ENCODE measurements around the gene ENSA.

The ENSA gene

DNA sequence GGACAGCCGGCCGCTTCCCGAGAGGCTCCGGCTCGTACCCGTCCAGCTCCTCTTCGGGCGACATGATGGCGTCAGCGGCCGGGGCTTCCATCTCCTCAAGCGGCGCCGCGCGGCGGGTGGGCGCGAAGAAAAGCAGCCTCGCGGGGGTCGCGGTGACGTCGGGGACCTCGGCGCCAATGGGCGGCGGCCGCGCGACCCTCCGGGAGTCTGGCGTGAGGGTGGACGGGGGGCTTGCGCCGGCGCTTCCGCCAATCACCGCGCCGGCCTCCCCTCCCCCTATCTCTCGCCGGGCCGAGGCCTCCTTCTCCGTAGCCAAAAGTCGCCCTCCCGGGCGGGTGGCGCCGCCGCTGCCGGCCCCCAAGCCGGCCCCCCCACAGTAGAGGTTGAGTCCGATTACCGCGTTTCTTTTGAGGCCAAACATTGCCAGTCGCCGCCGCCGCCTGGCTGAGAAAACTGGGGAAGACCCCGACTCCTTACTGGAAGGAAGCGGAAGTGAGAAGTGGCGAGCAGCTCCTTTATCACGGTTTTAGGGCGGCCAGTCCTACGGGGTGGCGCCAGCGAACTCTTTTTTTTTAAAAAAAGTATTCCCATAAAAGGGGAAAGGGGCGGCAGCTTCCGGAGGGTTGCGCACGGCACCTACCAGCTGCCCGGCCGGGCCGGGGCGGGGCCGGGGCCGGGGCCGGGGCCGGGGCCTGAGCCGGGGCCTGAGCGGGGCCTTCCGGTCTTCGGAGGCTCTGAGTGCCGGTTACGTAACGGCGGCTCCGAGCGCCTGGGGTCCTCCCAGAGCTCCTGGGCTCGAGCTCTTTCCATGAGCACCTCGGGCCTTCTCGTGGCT is 50.1 kb downstream of the ENSA start, which contains the start of gene MCL1:
MCL1 (minus strand) TSS at position 501 of the 835 bp plus-strand sequence; CDS start at position 421, 80 bp downstream.
- TF ChIP-seq CREB1 (IDR thresholded peaks at IDR 0.05; ENCODE audit: low read depth) (no peak), CEBPB (IDR thresholded peaks at IDR 0.05) (no peak), ZBTB7A (IDR thresholded peaks at IDR 0.05; ENCODE audit: low read depth) (peak; percentile 75; the same call in 1 of the 2 replicates), EGR1 (IDR thresholded peaks at IDR 0.05) (no peak), MAX (IDR thresholded peaks at IDR 0.05) (peak; percentile 12; the same call in 1 of the 2 replicates), RAD21 (IDR thresholded peaks at IDR 0.05; ENCODE audit: low read depth) (peak; percentile 8; the same call in 1 of the 2 replicates), TEAD4 (IDR thresholded peaks at IDR 0.05) (no peak), TCF12 (IDR thresholded peaks at IDR 0.05; ENCODE audit: low read depth) (peak; percentile 59), REST (IDR thresholded peaks at IDR 0.05; ENCODE audit: low read depth) (no peak), EP300 (IDR thresholded peaks at IDR 0.05; ENCODE audit: borderline replicate concordance) (no peak), FOXM1 (IDR thresholded peaks at IDR 0.05; ENCODE audit: borderline replicate concordance, low read depth) (no peak), NFIC (IDR thresholded peaks at IDR 0.05) (0 out of 2 replicates have a peak, but pooled peaks have one; percentile 13), TAF1 (IDR thresholded peaks at IDR 0.05; ENCODE audit: low read depth) (peak; percentile 99), YY1 (IDR thresholded peaks at IDR 0.05; ENCODE audit: low read depth) (peak; percentile 76)
- TF ChIP-seq, protein P1, sequence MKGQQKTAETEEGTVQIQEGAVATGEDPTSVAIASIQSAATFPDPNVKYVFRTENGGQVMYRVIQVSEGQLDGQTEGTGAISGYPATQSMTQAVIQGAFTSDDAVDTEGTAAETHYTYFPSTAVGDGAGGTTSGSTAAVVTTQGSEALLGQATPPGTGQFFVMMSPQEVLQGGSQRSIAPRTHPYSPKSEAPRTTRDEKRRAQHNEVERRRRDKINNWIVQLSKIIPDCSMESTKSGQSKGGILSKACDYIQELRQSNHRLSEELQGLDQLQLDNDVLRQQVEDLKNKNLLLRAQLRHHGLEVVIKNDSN (IDR thresholded peaks at IDR 0.05), result 0 out of 2 replicates have a peak, but pooled peaks have one; percentile 17

GRCh38 chr1:150578272-150579109 is 50.9 kb downstream of the ENSA start:
- TF ChIP-seq CEBPB (IDR thresholded peaks at IDR 0.05) (no peak), EGR1 (IDR thresholded peaks at IDR 0.05) (no peak), TAF1 (IDR thresholded peaks at IDR 0.05; ENCODE audit: low read depth) (no peak), MAX (IDR thresholded peaks at IDR 0.05) (no peak), YY1 (IDR thresholded peaks at IDR 0.05; ENCODE audit: low read depth) (peak; percentile 54), TEAD4 (IDR thresholded peaks at IDR 0.05) (peak; percentile 71; the same call in 1 of the 2 replicates), EP300 (IDR thresholded peaks at IDR 0.05; ENCODE audit: borderline replicate concordance) (peak; percentile 34; the same call in 1 of the 2 replicates), RAD21 (IDR thresholded peaks at IDR 0.05; ENCODE audit: low read depth) (no peak)

DNA sequence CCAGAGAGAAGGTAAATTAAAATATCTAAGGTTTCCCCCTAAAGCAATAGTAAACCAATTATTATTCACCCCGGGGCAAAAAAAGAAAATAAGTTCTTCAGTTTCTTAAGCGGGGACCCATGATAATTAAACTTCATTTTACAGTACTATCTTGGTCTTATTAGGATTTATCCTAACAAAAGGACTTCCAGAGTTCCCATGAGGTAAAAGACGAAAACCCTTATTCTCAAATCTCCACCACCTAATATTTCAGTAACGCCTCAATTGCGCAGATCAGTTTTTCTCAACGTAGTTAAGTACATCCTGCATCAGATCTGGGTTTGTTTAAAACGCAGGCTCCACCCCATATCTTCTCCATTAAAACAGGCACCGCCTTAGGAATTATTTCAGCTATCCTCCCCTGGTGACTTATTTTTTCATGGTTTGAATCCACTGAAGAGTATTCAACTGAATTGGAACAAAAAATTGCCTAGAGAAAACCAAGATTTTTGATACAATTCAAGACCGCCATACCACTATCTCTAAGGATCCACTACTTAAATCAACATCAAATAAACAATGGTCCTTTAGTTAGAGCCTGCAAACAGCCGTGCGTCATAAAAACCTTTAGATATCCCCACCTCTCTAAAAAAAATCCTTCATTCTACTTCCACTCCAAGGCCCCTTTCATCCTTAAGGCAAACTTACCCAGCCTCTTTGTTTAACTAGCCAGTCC is 51.7 kb downstream of the ENSA start:
- TF ChIP-seq CEBPB (IDR thresholded peaks at IDR 0.05) (no peak), CREB1 (IDR thresholded peaks at IDR 0.05; ENCODE audit: low read depth) (no peak), FOXM1 (IDR thresholded peaks at IDR 0.05; ENCODE audit: borderline replicate concordance, low read depth) (no peak), TAF1 (IDR thresholded peaks at IDR 0.05; ENCODE audit: low read depth) (no peak)

- TF ChIP-seq TAF1 (IDR thresholded peaks at IDR 0.05; ENCODE audit: low read depth), result no peak
- TF ChIP-seq EP300 (IDR thresholded peaks at IDR 0.05; ENCODE audit: borderline replicate concordance), result no peak
Measured at GRCh38 chr1:150576794-150577556, 52.4 kb downstream of the ENSA start.

DNA sequence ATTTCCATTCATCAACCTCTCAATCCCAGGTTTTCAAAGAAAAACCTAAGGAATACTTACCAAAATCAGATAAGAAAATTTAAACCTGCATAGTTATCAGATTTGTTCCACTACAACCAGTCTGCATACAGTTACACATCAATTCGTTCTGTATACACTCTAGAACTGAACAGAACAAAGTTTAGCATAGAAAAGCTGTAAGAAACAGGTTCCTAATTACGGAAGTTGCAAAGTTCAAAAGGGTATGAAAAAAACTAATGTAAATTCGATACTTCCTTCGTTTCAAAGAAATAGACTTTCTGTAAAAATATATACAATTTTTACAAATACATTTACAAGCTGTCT is 53.1 kb downstream of the ENSA start:
- no peak for TF ChIP-seq NFIC (IDR thresholded peaks at IDR 0.05)
- no peak for TF ChIP-seq FOXM1 (IDR thresholded peaks at IDR 0.05; ENCODE audit: borderline replicate concordance, low read depth)
- TF ChIP-seq TAF1 (IDR thresholded peaks at IDR 0.05; ENCODE audit: low read depth), result no peak
- TF ChIP-seq YY1 (IDR thresholded peaks at IDR 0.05; ENCODE audit: low read depth), result no peak
- TF ChIP-seq TCF12 (IDR thresholded peaks at IDR 0.05; ENCODE audit: low read depth), result no peak
- TF ChIP-seq TEAD4 (IDR thresholded peaks at IDR 0.05), result no peak
- TF ChIP-seq EGR1 (IDR thresholded peaks at IDR 0.05), result no peak
- no peak for TF ChIP-seq ZBTB7A (IDR thresholded peaks at IDR 0.05; ENCODE audit: low read depth)
- no peak for TF ChIP-seq REST (IDR thresholded peaks at IDR 0.05; ENCODE audit: low read depth)
- TF ChIP-seq MAX (IDR thresholded peaks at IDR 0.05), result no peak
- no peak for TF ChIP-seq RAD21 (IDR thresholded peaks at IDR 0.05; ENCODE audit: low read depth)
- no peak for TF ChIP-seq EP300 (IDR thresholded peaks at IDR 0.05; ENCODE audit: borderline replicate concordance)
- TF ChIP-seq, protein P1 (IDR thresholded peaks at IDR 0.05), result no peak
- no peak for TF ChIP-seq CEBPB (IDR thresholded peaks at IDR 0.05)
- no peak for TF ChIP-seq CREB1 (IDR thresholded peaks at IDR 0.05; ENCODE audit: low read depth)

Measured in Ishikawa (cell line).